ENCODE measurements around the gene NDUFA8. TPM values are rescaled to one million over a fixed set of nuclear protein-coding genes. Genes with fewer than 3 reads are reported as not detected.

Gene NDUFA8
- total RNA-seq, 3 donors from 2014 or later (not counting 1 experiment from before 2014, with no cell fraction given) = 6.6 to 15.9 (median 10.8) TPM

DNA sequence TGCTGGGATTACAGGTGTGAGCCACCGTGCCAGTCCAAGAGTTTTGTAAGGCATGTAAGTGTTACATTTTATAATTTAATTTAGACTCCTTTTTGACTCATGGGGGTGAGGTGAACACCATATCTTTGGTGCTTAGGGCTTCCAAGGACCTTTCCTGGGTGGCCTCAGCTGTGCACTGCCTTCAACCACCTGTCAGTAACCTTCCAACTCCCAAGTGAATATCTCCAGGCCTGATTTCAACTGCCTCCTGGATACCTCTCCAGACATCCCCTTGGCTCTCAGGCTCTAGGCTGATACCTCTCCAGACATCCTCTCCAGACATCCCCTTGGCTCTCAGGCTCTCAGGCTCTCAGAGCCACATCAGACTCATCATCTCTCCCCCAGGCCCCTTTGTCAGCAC lies 35.5 kb downstream of the NDUFA8 start:
- no peak overlapping the region for H3K27ac Mint-ChIP-seq
- TF ChIP-seq, protein P1, sequence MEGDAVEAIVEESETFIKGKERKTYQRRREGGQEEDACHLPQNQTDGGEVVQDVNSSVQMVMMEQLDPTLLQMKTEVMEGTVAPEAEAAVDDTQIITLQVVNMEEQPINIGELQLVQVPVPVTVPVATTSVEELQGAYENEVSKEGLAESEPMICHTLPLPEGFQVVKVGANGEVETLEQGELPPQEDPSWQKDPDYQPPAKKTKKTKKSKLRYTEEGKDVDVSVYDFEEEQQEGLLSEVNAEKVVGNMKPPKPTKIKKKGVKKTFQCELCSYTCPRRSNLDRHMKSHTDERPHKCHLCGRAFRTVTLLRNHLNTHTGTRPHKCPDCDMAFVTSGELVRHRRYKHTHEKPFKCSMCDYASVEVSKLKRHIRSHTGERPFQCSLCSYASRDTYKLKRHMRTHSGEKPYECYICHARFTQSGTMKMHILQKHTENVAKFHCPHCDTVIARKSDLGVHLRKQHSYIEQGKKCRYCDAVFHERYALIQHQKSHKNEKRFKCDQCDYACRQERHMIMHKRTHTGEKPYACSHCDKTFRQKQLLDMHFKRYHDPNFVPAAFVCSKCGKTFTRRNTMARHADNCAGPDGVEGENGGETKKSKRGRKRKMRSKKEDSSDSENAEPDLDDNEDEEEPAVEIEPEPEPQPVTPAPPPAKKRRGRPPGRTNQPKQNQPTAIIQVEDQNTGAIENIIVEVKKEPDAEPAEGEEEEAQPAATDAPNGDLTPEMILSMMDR (IDR thresholded peaks at IDR 0.05) = no peak
- H3K4me3 ChIP-seq (ENCODE audit: low read length) = no peak overlapping the region

DNA sequence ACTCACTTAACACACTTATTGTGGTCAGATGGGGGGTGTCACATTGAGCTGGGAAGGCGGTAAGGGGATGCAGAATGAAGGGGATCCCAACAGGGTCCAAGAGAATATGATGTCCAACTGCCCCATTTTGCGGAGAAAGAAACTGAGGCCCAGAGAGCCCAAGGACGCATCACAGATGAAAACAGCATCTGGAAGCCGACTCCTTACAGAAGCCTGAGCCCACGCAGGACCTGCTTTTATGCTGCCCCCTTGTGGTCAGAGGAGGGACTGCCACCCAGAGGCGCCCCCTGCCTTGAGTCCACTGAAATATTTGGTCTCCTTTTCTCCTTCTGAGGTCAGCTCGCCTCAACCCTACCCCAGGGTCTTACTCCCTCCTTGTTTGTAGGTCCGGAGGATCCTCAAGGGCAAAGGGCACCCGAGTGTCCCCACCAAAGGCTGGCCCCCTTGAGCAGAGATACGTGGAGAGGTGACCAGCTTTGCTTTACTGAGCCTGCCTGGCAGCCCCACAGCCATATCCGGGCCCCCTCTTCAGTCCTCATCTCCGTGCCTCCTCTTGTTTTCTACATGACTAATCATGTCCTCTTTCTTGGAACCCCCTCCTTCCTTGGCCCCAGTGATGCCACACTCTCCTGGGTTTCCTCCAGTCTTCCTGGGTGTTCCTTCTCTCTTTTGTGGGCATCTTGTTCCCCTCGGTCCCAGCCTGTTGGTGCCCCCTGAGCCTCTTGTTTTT lies 36.5 kb downstream of the NDUFA8 start:
- Mint-ChIP-seq H3K27ac (no peak overlapping the region), H3K4me3 (no peak overlapping the region)
- H3K27me3 ChIP-seq (ENCODE audit: control insufficient read depth, insufficient read depth, low read length) = peaks cover 7% of the 10 kb centered on the region

More for the DNA sequence above, 35.5 kb downstream of the NDUFA8 start:
- Histone ChIP-seq H3K27me3 (ENCODE audit: control insufficient read depth, insufficient read depth, low read length) (peaks cover 7% of the 10 kb centered on the region), H3K9me3 (ENCODE audit: control insufficient read depth, insufficient read depth, low read length) (no peaks in the 10 kb centered on the region), H3K4me1 (ENCODE audit: control insufficient read depth, insufficient read depth, low read length) (peaks cover 35% of the 10 kb centered on the region), H3K36me3 (ENCODE audit: control insufficient read depth, insufficient read depth, low read length) (no peaks in the 10 kb centered on the region), H3K27ac (ENCODE audit: low read length) (no peak overlapping the region)
- Mint-ChIP-seq H3K4me1 (peaks cover 14 to 30% of the 10 kb centered on the region in 2 donors), H3K4me3 (no peak overlapping the region), H3K27me3 (ENCODE audit: low read depth in 2 of 2) (peaks cover 13 to 25% of the 10 kb centered on the region in 2 donors), H3K36me3 (no peaks in the 10 kb centered on the region), H3K9me3 (no peaks in the 10 kb centered on the region)
- ATAC-seq (no peak), DNase-seq (no peak)
- WGBS (ENCODE audit: insufficient coverage) = no CpG with 5 or more reads among the region's 1 CpG
- intact Hi-C loops (cut with micrococcal nuclease) = loop anchor here (10.0 kb wide), 1 partner anchor 141 kb away; the partner anchor contains the start of genes MRRF and RBM18

DNA sequence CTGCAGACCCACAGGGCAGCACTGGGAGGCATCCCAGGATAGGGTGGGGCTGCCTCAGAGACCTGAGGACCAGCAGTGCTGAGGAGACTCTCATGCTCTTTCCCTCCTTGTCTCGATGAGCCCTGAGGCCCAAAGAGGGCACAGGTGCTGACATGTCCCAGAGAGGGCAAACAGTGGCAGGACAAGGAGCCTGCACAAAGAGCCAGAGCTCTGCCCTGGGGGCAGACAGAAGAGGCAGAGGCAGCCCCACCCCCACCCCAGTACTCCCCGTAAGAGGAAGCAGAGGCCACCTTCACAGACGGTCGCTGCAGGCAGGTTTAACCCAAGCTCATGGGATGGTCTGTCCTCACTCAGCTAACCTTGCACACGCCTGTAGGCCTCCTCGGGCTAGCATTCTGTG lies 37.1 kb downstream of the NDUFA8 start:
- H3K4me3 ChIP-seq (ENCODE audit: low read length) = no peak overlapping the region
- no peak for ATAC-seq
- WGBS (ENCODE audit: insufficient coverage) = 42% methylated on average over 5 of the region's 6 CpGs
- peaks cover 14 to 27% of the 10 kb centered on the region in 2 donors for H3K4me1 Mint-ChIP-seq
- TF ChIP-seq, protein P1 (IDR thresholded peaks at IDR 0.05) = no peak
- H3K9me3 Mint-ChIP-seq = no peaks in the 10 kb centered on the region
- no peak overlapping the region for H3K4me3 Mint-ChIP-seq
- H3K4me1 ChIP-seq (ENCODE audit: control insufficient read depth, insufficient read depth, low read length) = peaks cover 21% of the 10 kb centered on the region
- no peak overlapping the region for H3K27ac Mint-ChIP-seq
- no peaks in the 10 kb centered on the region for H3K9me3 ChIP-seq (ENCODE audit: control insufficient read depth, insufficient read depth, low read length)
- peaks cover 13 to 25% of the 10 kb centered on the region in 2 donors for H3K27me3 Mint-ChIP-seq (ENCODE audit: low read depth in 2 of 2)
- DNase-seq = no peak
- no peaks in the 10 kb centered on the region for H3K36me3 ChIP-seq (ENCODE audit: control insufficient read depth, insufficient read depth, low read length)
- no peaks in the 10 kb centered on the region for H3K36me3 Mint-ChIP-seq
- intact Hi-C loops (cut with micrococcal nuclease) = loop anchor here (10.0 kb wide), 1 partner anchor 142 kb away; the partner anchor contains the start of genes MRRF and RBM18
- H3K27me3 ChIP-seq (ENCODE audit: control insufficient read depth, insufficient read depth, low read length) = peaks cover 7% of the 10 kb centered on the region
- H3K27ac ChIP-seq (ENCODE audit: low read length) = no peak overlapping the region

More for the DNA sequence above, 36.5 kb downstream of the NDUFA8 start:
- ATAC-seq (peak; percentile 73 to 77 (median 73)), DNase-seq (peak; percentile 68 to 83)
- Mint-ChIP-seq H3K27me3 (ENCODE audit: low read depth in 2 of 2) (peaks cover 13 to 25% of the 10 kb centered on the region in 2 donors), H3K9me3 (no peaks in the 10 kb centered on the region), H3K4me1 (peaks cover 14 to 30% of the 10 kb centered on the region in 2 donors), H3K36me3 (no peaks in the 10 kb centered on the region)
- TF ChIP-seq, protein P1 (IDR thresholded peaks at IDR 0.05) = peak; percentile 85
- 27% methylated on average over 13 of the region's 13 CpGs for WGBS (ENCODE audit: insufficient coverage)
- H3K36me3 ChIP-seq (ENCODE audit: control insufficient read depth, insufficient read depth, low read length) = no peaks in the 10 kb centered on the region
- H3K27ac ChIP-seq (ENCODE audit: low read length) = no peak overlapping the region
- peaks cover 27% of the 10 kb centered on the region for H3K4me1 ChIP-seq (ENCODE audit: control insufficient read depth, insufficient read depth, low read length)
- no peak overlapping the region for H3K4me3 ChIP-seq (ENCODE audit: low read length)
- intact Hi-C loops (cut with micrococcal nuclease) = loop anchor here (1.0 to 10.0 kb wide), 2 partner anchors 24 to 142 kb away; partner anchors contain the start of genes MRRF and RBM18
- H3K9me3 ChIP-seq (ENCODE audit: control insufficient read depth, insufficient read depth, low read length) = no peaks in the 10 kb centered on the region

Data from natural killer cell (primary cell).